Lung microvascular endothelial cell (primary cell): ENCODE results near the gene ACKR2. TPM values are rescaled to one million over a fixed set of nuclear protein-coding genes. Genes with fewer than 3 reads are reported as not detected.
"Not testable (repeated sequence)": the region's sequence is repeated elsewhere in the genome, so short reads cannot be mapped to it uniquely, and the experiment has no call there.

Source experiments
- DNase-seq, 2 donors: peaks; one replicate each; pipeline versions ENCODE4 v3.0.0 to v3.0.0-alpha.2; 2010; ENCODE audit warnings: low read depth in 2 of 2
- total RNA-seq: library from RNA; depleted of rRNA; stranded (reverse); fragments of >200 nt; gene quantifications from 2 replicates; pipeline ENCODE4 v1.2.1, GENCODE V29; 2014

The ACKR2 gene
- total RNA-seq, 1 donor from 2014 or later = 71.4 TPM

GRCh38 chr3:42855547-42856380, 46.5 kb downstream of the ACKR2 start:
- no peak for DNase-seq

- no peak for DNase-seq
These were observed 47.3 kb downstream of the ACKR2 start for GRCh38 chr3:42856544-42856943.

GRCh38 chr3:42864321-42864950, 55.2 kb downstream of the ACKR2 start:
- no peak for DNase-seq

- no peak for DNase-seq
These were observed 56.0 kb downstream of the ACKR2 start for GRCh38 chr3:42865256-42865655.

GRCh38 chr3:42867138-42867537, 57.9 kb downstream of the ACKR2 start:
- no peak for DNase-seq

- DNase-seq = no peak
These were observed 59.6 kb downstream of the ACKR2 start for GRCh38 chr3:42868841-42869240.

- DNase-seq = no peak
These were observed 62.4 kb downstream of the ACKR2 start for GRCh38 chr3:42871592-42872196.

- DNase-seq = no peak
These were observed 63.5 kb downstream of the ACKR2 start for GRCh38 chr3:42872718-42873117.

- DNase-seq = no peak
These were observed 64.2 kb downstream of the ACKR2 start for GRCh38 chr3:42873221-42873982.

GRCh38 chr3:42874749-42875148, 65.5 kb downstream of the ACKR2 start:
- DNase-seq = no peak

- no peak for DNase-seq
These were observed 66.3 kb downstream of the ACKR2 start, which contains the start of gene CYP8B1 for GRCh38 chr3:42875325-42876151. Gene CYP8B1, minus strand, starts transcription at chr3:42875879. Its CDS starts 63 bp downstream, at chr3:42875816.

GRCh38 chr3:42876401-42876800, 67.2 kb downstream of the ACKR2 start:
- DNase-seq = no peak

- no peak for DNase-seq
These were observed 67.9 kb downstream of the ACKR2 start for GRCh38 chr3:42876940-42877720.

GRCh38 chr3:42877881-42878280, 68.6 kb downstream of the ACKR2 start:
- DNase-seq = no peak

GRCh38 chr3:42880183-42880582, 70.9 kb downstream of the ACKR2 start:
- no peak for DNase-seq

GRCh38 chr3:42880601-42881451, 71.6 kb downstream of the ACKR2 start:
- peak; percentile 72 to 76 for DNase-seq

- not testable (repeated sequence) for DNase-seq
These were observed 74.1 kb downstream of the ACKR2 start for GRCh38 chr3:42883251-42883930.

- DNase-seq = no peak
These were observed 75.1 kb downstream of the ACKR2 start for GRCh38 chr3:42884324-42884723.
